Measurements from ENCODE around the gene KCNJ12.
"Not testable (repeated sequence)": the region's sequence is repeated elsewhere in the genome, so short reads cannot be mapped to it uniquely, and the experiment has no call there.

Gene KCNJ12

GRCh38 chr17:21408766-21409300 lies 32.7 kb downstream of the KCNJ12 start:
- not testable (repeated sequence) for DNase-seq

- DNase-seq, result not testable (repeated sequence)
Observed at GRCh38 chr17:21409388-21409787, 33.2 kb downstream of the KCNJ12 start.

- DNase-seq, result not testable (repeated sequence)
Observed at GRCh38 chr17:21409971-21410370, 33.8 kb downstream of the KCNJ12 start.

GRCh38 chr17:21410371-21410770 lies 34.2 kb downstream of the KCNJ12 start:
- DNase-seq, result not testable (repeated sequence)

GRCh38 chr17:21410906-21411678 lies 34.9 kb downstream of the KCNJ12 start:
- DNase-seq, result not testable (repeated sequence)

GRCh38 chr17:21411679-21412205 lies 35.6 kb downstream of the KCNJ12 start:
- not testable (repeated sequence) for DNase-seq

- not testable (repeated sequence) for DNase-seq
Observed at GRCh38 chr17:21412207-21412681, 36.1 kb downstream of the KCNJ12 start.

- DNase-seq, result not testable (repeated sequence)
Observed at GRCh38 chr17:21413570-21414279, 37.6 kb downstream of the KCNJ12 start.

- DNase-seq, result not testable (repeated sequence)
Observed at GRCh38 chr17:21414616-21415015, 38.5 kb downstream of the KCNJ12 start.

GRCh38 chr17:21415166-21415990 lies 39.2 kb downstream of the KCNJ12 start:
- DNase-seq, result not testable (repeated sequence)

GRCh38 chr17:21416471-21416981 lies 40.4 kb downstream of the KCNJ12 start:
- DNase-seq, result not testable (repeated sequence)

GRCh38 chr17:21417349-21417748 lies 41.2 kb downstream of the KCNJ12 start:
- not testable (repeated sequence) for DNase-seq

GRCh38 chr17:21417921-21418320 lies 41.8 kb downstream of the KCNJ12 start:
- no peak for DNase-seq

- no peak for DNase-seq
Observed at GRCh38 chr17:21418446-21419298, 42.5 kb downstream of the KCNJ12 start.

- DNase-seq, result no peak
Observed at GRCh38 chr17:21419299-21420239, 43.4 kb downstream of the KCNJ12 start.

GRCh38 chr17:21420503-21421090 lies 44.4 kb downstream of the KCNJ12 start:
- DNase-seq, result not testable (repeated sequence)

- DNase-seq, result not testable (repeated sequence)
Observed at GRCh38 chr17:21421421-21422310, 45.5 kb downstream of the KCNJ12 start.

All from NCI-H2171 treated with DMSO at 0.1 percent for 48 hours (cell line).